22Rv1 (cell line): ENCODE measurements around the gene GABRR1.

ENCODE experiments used
- H3K27ac ChIP-seq: fragments of 450-650 bp; 2 replicates; pipeline ENCODE4 v1.5.1; 2017
- CTCF ChIP-seq: fragments of 450-650 bp; IDR thresholded peaks from 2 replicates; pipeline ENCODE4 v1.5.1; 2017; ENCODE audit warnings: mild to moderate bottlenecking
- ZFX ChIP-seq: fragments of 450-650 bp; IDR thresholded peaks from 2 replicates; pipeline ENCODE4 v1.6.1; 2017; ENCODE audit warnings: antibody characterized with exemption, borderline replicate concordance

GABRR1 gene

GRCh38 chr6:89187504-89187903, 29.7 kb downstream of the GABRR1 start:
- no peak overlapping the region for H3K27ac ChIP-seq
- TF ChIP-seq CTCF, result no peak
- no peak for TF ChIP-seq ZFX

- no peak overlapping the region for H3K27ac ChIP-seq
- TF ChIP-seq ZFX (no peak), CTCF (no peak)
Observed at GRCh38 chr6:89186762-89187161, 30.4 kb downstream of the GABRR1 start.

GRCh38 chr6:89184344-89184743, 32.8 kb downstream of the GABRR1 start:
- TF ChIP-seq CTCF (no peak), ZFX (no peak)
- no peak overlapping the region for H3K27ac ChIP-seq

GRCh38 chr6:89183294-89183693, 33.9 kb downstream of the GABRR1 start:
- TF ChIP-seq CTCF, result no peak
- H3K27ac ChIP-seq, result no peak overlapping the region

GRCh38 chr6:89180971-89181370, 36.2 kb downstream of the GABRR1 start:
- TF ChIP-seq ZFX (no peak), CTCF (no peak)
- H3K27ac ChIP-seq, result no peak overlapping the region

- H3K27ac ChIP-seq, result no peak overlapping the region
- no peak for TF ChIP-seq ZFX
- TF ChIP-seq CTCF, result no peak
Observed at GRCh38 chr6:89180112-89180511, 37.0 kb downstream of the GABRR1 start.

- H3K27ac ChIP-seq, result no peak overlapping the region
- no peak for TF ChIP-seq CTCF
- no peak for TF ChIP-seq ZFX
Observed at GRCh38 chr6:89173634-89174033, 43.5 kb downstream of the GABRR1 start.
